NCI-H2029 (cell line): ENCODE data around the gene BPIFB1.

Experiments used
- DNase-seq: peaks from one replicate; lab custom pipeline; 2025; lab: John Stamatoyannopoulos, UW

The BPIFB1 gene

DNA sequence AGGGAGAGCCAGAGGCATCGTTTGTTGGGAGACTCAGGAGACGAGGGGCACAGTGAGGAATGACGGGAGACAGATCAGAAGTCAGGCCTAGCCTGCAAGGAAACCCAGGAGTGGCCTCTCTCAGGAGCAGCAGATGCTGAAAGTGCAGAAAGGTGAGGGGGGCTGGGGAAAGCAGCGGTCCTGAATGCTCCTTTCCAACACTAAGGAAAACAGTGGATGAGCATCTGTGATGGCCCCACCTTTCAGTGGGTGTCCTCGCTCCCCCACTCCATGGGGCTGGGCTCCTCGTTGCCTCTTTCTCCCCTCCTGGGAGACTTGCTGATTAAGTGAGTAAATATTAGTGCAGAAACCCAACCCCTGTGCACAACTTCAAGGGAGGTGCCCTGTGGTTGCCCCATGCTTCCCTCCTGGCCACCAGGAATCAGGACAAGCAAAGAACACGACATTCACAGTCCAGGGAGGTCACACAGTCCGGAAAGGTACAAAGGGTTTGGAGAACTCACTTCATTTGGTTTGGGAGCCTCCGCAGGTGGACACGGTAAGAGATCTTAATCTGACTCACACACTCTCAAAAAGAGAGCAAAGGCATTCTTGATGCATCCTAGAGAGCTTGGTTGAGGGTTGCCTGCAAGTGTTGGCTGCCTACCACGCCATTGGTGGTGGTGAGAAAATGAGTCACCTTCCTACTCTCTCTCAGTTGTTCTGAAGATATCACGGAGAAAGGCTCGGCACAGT, 9.7 kb upstream of the BPIFB1 start:
- DNase-seq, result no peak

DNA sequence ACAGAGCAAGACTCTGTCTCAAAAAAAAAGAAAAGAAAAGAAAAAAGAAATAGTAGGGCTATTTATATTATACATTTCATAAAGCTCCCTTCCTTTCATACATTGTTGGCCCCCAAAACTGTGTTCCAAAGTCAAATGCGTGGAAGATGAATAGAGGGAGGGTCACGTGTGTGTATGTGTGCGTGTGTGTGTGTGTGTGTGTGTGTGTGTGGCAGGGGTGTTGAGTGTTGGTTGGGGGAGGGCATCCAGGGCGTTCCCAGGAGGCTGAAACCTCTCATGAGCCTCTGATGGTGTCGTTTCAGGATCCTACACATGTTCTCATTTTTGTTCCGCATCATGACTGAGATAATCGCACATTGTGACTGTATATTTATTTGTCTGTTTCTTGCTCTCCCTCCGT, 7.8 kb upstream of the BPIFB1 start:
- DNase-seq, result no peak

GRCh38 chr20:33275871-33276270, 7.1 kb upstream of the BPIFB1 start:
- DNase-seq, result no peak

DNA sequence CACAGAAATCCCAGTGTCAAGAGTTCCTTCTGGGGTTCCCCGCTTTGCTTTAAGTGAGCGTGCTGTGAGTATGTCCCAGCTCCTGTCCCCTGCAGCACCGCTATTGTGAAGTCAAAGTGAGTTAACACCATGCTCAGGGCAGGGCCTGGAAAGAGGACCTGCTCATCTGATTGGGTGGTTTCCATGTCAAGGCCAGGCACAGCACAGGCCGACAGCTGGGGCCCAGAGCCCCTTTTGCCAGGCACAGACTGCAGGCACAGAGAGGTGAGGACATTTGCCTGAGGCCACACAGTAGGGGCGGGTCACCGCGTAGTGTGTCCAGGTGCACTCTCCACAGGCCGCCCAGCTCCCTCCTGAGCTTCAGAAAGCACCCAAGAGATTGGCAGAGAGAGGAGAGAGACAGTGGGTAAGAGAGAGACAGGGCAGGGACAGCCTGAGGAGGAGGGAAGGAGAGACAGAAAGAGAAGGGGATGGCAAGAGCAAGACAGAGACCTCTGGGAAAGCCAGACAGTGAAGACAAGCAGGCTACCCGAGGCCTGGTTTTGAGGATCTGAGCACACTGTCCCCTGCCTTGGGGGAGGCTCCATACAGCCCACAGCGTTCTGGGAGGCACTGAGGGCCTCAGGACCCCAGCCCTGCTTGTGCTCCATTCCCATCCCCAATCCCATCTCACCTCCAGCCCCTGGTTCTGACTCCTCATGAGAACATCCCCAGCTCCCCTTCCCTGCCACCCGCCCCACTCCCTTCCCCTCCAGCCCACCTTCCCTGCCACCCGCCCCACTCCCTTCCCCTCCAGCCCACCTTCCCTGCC, 6.5 kb upstream of the BPIFB1 start:
- no peak for DNase-seq

DNA sequence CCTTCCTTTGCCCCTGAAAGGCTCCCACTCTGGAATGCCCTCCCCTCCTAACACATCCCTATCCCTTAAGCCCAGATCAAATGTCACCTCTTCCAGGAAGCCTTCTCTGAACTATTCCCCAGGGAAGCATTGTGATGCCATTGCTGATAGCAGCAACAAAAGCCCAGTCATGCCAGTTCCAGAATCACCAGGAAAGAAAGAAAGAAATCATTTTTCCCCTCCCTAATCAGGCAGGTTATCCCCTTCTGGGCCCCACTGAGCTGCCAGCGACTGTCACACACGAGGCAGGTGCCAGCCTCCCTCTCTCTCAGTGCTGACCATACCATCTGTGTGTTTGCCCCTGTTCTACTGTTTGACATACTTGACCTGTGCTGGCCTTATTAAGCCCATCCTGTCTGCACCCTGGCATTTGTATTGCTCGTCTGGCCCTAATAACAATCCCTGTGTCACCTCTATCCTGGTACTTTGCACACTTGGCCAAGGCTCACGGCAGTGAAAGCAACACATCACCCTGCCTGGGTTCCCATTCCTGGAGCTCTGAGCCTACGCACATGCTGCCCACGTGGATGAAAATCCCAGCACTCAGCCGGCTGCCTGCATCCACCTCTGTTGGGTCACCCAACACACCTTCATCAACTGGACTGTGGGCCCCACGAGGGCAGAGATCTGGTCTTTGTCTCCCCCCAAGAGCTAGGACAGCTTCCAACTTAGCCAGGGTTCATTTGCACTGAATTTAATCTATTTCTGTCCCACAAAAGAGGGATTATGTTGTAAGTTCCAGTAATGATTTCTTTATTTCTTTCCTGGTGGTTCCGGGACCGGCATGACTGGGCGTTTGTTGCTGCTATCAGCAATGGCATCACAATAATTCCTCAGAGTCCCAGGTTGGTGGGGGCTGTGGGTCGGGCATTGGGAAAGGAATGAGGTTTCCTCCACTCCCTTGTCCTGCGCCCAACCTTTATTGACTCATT, 5.3 kb upstream of the BPIFB1 start:
- DNase-seq, result no peak

- no peak for DNase-seq
These were observed 4.3 kb upstream of the BPIFB1 start for GRCh38 chr20:33278700-33279099.

GRCh38 chr20:33279261-33279910, 3.6 kb upstream of the BPIFB1 start:
- DNase-seq, result no peak

DNA sequence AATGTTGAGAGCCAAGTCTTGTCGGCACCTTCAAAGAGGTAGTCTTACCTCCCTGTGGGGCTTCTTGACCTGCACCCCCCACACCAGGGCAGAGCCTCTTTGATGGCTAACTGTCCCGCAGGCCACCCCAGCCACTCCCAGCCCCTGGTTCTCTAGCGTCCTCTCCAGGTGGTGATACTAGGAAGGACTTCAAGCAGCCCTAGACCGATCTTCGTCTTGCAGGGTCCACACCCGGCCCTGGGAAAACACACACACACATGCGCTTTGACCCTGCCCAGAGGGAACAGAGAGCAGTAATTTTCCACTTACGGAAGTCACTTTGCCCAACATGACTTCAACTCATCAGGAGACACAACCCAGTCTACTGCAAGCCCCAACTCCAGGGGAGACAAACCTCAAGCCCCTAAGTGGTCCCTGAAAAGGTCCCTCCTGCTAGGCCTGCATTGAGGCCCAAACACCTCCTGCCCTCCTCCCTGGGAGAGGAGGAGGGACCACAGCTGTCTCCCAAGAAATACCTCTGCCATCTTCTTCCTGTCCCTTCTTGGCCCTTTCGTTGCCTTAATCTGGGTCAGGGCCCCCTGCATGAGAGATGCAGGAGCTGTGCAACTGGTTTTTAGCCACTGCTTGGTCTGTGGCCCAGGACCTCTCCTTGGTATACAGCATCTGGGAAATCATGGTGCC, 2.9 kb upstream of the BPIFB1 start:
- DNase-seq, result no peak

- peak; percentile 36 for DNase-seq
These were observed 2.2 kb upstream of the BPIFB1 start for GRCh38 chr20:33280775-33281174.

GRCh38 chr20:33281550-33282146, 1.4 kb upstream of the BPIFB1 start:
- DNase-seq, result no peak

DNA sequence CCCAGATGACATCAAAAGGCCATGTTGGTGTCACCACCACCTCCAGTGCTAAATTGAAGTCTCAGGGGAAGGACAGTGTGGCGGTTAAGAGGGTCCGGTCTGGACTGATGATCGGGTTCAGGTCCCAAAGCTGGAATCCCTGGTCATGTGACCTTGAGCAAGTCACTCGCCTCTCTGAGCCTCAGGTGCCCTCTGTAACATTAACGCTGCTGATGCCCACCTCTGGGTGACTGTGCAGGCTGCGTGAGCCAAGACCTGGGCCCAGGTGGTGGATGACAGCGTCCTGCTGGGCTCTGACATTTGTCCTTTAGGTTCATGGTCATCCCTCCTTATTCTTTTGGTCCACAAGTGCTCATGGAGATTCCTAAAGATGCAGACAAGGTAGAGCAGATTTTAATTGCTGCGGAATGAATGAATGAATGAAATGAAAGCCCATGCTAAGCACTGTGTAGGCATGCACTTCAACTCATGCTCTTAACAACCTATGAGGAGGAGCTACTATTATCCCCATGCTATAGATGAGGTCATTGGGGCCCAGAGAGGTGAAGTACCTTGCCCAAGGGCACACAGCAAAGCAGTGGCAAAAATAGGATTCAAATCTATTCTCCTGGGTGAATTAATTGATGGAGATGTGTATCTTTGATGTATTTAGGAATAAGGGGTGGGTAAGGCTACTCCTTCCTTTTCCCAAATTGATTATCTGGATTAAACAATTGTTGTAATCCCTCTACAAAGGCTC, 649 bp upstream of the BPIFB1 start:
- DNase-seq, result no peak

- no peak for DNase-seq
These were observed 1.3 kb downstream of the BPIFB1 start for GRCh38 chr20:33284284-33284683.

DNA sequence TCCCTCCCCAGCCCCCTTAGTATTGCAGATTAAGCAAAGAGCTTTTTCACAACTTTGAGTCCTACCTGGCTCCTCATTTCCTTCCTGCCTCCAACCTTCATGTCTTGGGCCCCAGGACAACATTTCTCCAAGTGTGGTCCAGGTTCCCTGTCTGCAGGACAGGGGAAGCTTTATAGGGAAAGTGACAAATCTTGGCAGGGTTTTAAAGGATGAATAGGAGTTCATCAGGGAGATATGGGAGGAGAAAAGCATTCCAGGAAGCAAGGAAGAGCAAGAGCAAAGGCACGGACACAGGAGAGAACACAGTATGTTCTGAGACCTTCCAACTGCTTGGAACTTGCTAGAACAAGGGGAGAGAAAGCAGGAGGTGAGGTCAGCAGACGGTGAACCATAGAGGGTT, 1.9 kb downstream of the BPIFB1 start:
- no peak for DNase-seq

DNA sequence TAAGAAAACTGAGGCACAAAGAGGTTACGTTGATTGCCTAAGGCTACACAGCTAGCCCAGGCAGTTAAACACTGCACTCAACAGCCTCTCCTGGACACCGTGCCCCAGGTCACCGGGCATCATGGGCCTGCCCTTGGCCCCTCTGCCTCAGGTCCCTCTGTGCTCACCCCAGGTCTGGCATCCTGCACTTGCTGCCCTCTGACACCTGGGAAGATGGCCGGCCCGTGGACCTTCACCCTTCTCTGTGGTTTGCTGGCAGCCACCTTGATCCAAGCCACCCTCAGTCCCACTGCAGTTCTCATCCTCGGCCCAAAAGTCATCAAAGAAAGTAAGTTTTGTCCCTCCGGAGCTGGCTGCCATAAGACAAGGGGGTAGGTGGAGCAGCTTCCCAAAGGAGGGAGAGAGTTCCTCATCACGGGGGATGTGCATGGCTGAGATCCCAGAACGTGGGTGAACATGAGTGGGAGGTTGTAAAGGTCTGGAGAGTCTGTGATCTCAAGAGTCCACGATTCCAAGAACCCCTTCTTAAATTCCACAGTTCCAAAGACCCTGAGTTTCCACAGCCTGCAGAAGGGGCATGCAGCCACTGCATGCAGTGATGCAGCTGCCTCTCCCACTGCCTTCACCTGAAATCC, 3.0 kb downstream of the BPIFB1 start:
- no peak for DNase-seq

GRCh38 chr20:33287884-33288283, 4.9 kb downstream of the BPIFB1 start:
- DNase-seq, result no peak

- DNase-seq, result no peak
These were observed 7.8 kb downstream of the BPIFB1 start for GRCh38 chr20:33290852-33291251.

DNA sequence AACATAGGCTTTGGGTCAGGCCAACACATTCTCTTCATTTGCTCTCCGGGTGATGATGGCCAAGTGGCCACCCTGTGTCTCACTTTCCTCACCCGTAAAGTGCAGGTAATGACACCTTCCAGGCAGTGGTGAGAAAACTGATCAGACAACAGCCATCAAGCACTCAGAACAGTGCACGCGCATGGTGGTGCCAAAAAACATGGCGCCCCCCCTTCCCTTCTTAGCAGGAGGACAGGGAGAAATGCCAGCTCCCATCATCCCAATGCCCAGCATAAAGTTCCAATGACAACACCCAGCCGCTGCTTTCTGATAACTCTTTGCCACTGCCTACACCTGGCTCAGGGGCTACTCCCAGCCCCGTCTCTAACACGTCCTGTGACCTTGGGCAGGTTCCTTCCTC, 8.4 kb downstream of the BPIFB1 start:
- no peak for DNase-seq

- DNase-seq, result peak; percentile 44
These were observed 8.9 kb downstream of the BPIFB1 start for GRCh38 chr20:33291830-33292355.

- DNase-seq, result no peak
These were observed 13.2 kb downstream of the BPIFB1 start for GRCh38 chr20:33296206-33296605.
